Peyer's patch (tissue), 4 donors: ENCODE data around the gene SNX18.

ENCODE experiments used
- CTCF ChIP-seq, 6 experiments: fragments of 450-650 bp in 4 of 6; fragments of 200-600 bp in 2 of 6; sonication (generic) in 1 of 6; IDR thresholded peaks; one replicate each; pipeline ENCODE4 v1.5.1; 2017 to 2019; ENCODE audit warnings: antibody characterized with exemption in 6 of 6, mild to moderate bottlenecking in 3 of 6, moderate library complexity in 1 of 6
- POLR2A ChIP-seq, 2 donors: fragments of 450-650 bp; IDR thresholded peaks; one replicate each; pipeline ENCODE4 v1.5.1; 2017; ENCODE audit warnings: antibody characterized with exemption in 2 of 2, mild to moderate bottlenecking in 2 of 2, moderate library complexity in 2 of 2

GRCh38 chr5:54492178-54492577 lies 25.4 kb upstream of the SNX18 start:
- no peak for TF ChIP-seq CTCF (IDR thresholded peaks at IDR 0.05)
- TF ChIP-seq POLR2A (IDR thresholded peaks at IDR 0.05) = no peak
